HCT116 (cell line): ENCODE data around the gene KLHL15.

Experiments
- CEBPB ChIP-seq: IDR thresholded peaks from 2 replicates; pipeline ENCODE4 v1.6.1; 2012; ENCODE audit warnings: low read depth
- CTCF ChIP-seq, 3 experiments: fragments of 200-600 bp in 1 of 3; sonication (generic) in 1 of 3; IDR thresholded peaks in 2 of 3; conservative IDR thresholded peaks in 1 of 3; 2 replicates each; pipeline ENCODE4 v1.5.1; 2012 to 2017; ENCODE audit warnings: low read depth in 2 of 3, low read length in 2 of 3, antibody characterized with exemption in 1 of 3, borderline replicate concordance in 1 of 3, control low read depth in 1 of 3, mild to moderate bottlenecking in 1 of 3, mixed read lengths in 1 of 3, mixed run types in 1 of 3, moderate library complexity in 1 of 3; ENCODE audit not compliant: insufficient read depth in 1 of 3
- EGR1 ChIP-seq: IDR thresholded peaks from 2 replicates; pipeline ENCODE4 v1.6.1; 2012; ENCODE audit warnings: low read depth
- EZH2 ChIP-seq: fragments of 200-600 bp; sonication (generic); IDR thresholded peaks from 2 replicates; pipeline ENCODE4 v1.6.1; 2017; ENCODE audit warnings: antibody characterized with exemption, mixed run types
- JUND ChIP-seq: IDR thresholded peaks from 2 replicates; pipeline ENCODE4 v1.6.1; 2012
- POLR2AphosphoS5 ChIP-seq: IDR thresholded peaks from 2 replicates; pipeline ENCODE4 v1.6.1; 2011; ENCODE audit warnings: mild to moderate bottlenecking, low read depth, low read length, moderate library complexity
- RAD21 ChIP-seq: IDR thresholded peaks from 2 replicates; pipeline ENCODE4 v1.6.1; 2012; ENCODE audit warnings: low read depth, mild to moderate bottlenecking
- REST ChIP-seq: IDR thresholded peaks from 2 replicates; pipeline ENCODE4 v1.6.1; 2012; ENCODE audit warnings: low read depth
- SIN3A ChIP-seq: IDR thresholded peaks from 2 replicates; pipeline ENCODE4 v1.6.1; 2012; ENCODE audit warnings: low read depth
- ZFX ChIP-seq: fragments of 450-650 bp; IDR thresholded peaks from 2 replicates; pipeline ENCODE4 v1.6.1; 2017

- no peak for TF ChIP-seq CTCF (IDR thresholded peaks at IDR 0.05 in 2 of 3, conservative IDR thresholded peaks at IDR 0.05 in 1 of 3; ENCODE audit: borderline replicate concordance in 1 of 3, insufficient read depth in 1 of 3, low read depth in 2 of 3, low read length in 2 of 3)
- no peak for TF ChIP-seq POLR2AphosphoS5
- TF ChIP-seq RAD21 = no peak
- no peak for TF ChIP-seq REST
- no peak for TF ChIP-seq JUND
- no peak for TF ChIP-seq ZFX
- TF ChIP-seq EZH2 = no peak
- TF ChIP-seq EGR1 = no peak
- TF ChIP-seq SIN3A = no peak
- no peak for TF ChIP-seq CEBPB
These were observed 14.7 kb downstream of the KLHL15 start for GRCh38 chrX:24012266-24012665.
